ENCODE results near the gene MLPH. TPM values are rescaled to one million over a fixed set of nuclear protein-coding genes. Genes with fewer than 3 reads are reported as not detected.

MLPH gene
- polyA plus RNA-seq, 1 of the 3 experiments (the other 2 are of a cell fraction): 93.6 TPM

- POLR2A ChIA-PET: interaction anchor here (1.0 kb wide), 1 partner anchor 96 kb away, joined by 3 read pairs; no protein-coding TSS in a partner anchor
These were observed 83.8 kb downstream of the MLPH start for GRCh38 chr2:237570776-237571335.

More at GRCh38 chr2:237570776-237571335, 83.8 kb downstream of the MLPH start:
- no peaks in the 10 kb centered on the region for H3K79me2 ChIP-seq (ENCODE audit: insufficient read depth)
- H4K20me1 ChIP-seq (ENCODE audit: insufficient read depth): no peaks in the 10 kb centered on the region
- CTCF ChIA-PET: interaction anchor here (0.6 to 7.9 kb wide), 30 partner anchors 10 to 692 kb away, joined by 3 to 311 read pairs (median 10); no protein-coding TSS in a partner anchor
- H3F3A ChIP-seq (replicated peaks; ENCODE audit: insufficient read depth): no peaks in the 10 kb centered on the region
- H3K27ac ChIP-seq (ENCODE audit: low read depth in 2 of 2, low read length in 1 of 2): no peak overlapping the region
- H3K27me3 ChIP-seq (ENCODE audit: insufficient read depth): no peaks in the 10 kb centered on the region
- WGBS (ENCODE audit: low lambda C conversion rate): 100% methylated on average over 1 of the region's 9 CpGs
- H3K9me3 ChIP-seq: no peaks in the 10 kb centered on the region
- no peak overlapping the region for H3K9ac ChIP-seq
- no peak overlapping the region for H3K4me3 ChIP-seq (ENCODE audit: low read depth in 2 of 2, low read length in 1 of 2)
- no peak overlapping the region for H3K4me2 ChIP-seq
- DNase-seq: no peak
- peaks cover 6 to 16% of the 10 kb centered on the region in 2 experiments; a peak in 3 of 4 replicates for H3K4me1 ChIP-seq (ENCODE audit: control insufficient read depth in 1 of 2, insufficient read depth in 2 of 2, low read depth in 1 of 2, low read length in 1 of 2)
- H3K36me3 ChIP-seq (replicated peaks in 1 of 2; ENCODE audit: control insufficient read depth in 1 of 2, insufficient read depth in 2 of 2, low read length in 1 of 2): no peaks in the 10 kb centered on the region
- TF ChIP-seq USF2 (IDR thresholded peaks at IDR 0.05; ENCODE audit: borderline replicate concordance, low read depth, low read length) (no peak), EP300 (IDR thresholded peaks at IDR 0.05; ENCODE audit: borderline replicate concordance in 1 of 2, low read depth in 1 of 2, low read length in 1 of 2) (no peak), IRF3 (IDR thresholded peaks at IDR 0.05; ENCODE audit: low read depth, low read length) (no peak), MEF2A (IDR thresholded peaks at IDR 0.05; ENCODE audit: borderline replicate concordance, low read depth) (no peak), PBX3 (IDR thresholded peaks at IDR 0.05) (no peak), MAX (IDR thresholded peaks at IDR 0.05; ENCODE audit: low read depth) (no peak), NRF1 (IDR thresholded peaks at IDR 0.05; ENCODE audit: low read depth, low read length) (no peak), USF1 (IDR thresholded peaks at IDR 0.05; ENCODE audit: borderline replicate concordance, low read depth) (no peak), POLR2AphosphoS5 (IDR thresholded peaks at IDR 0.05; ENCODE audit: low read depth, low read length) (no peak)
- no peaks in the 10 kb centered on the region for H3K9me2 ChIP-seq
- no peak overlapping the region for H2AFZ ChIP-seq (ENCODE audit: low read depth)
